B cell (primary cell): ENCODE measurements around the gene AFF1. TPM values are rescaled to one million over a fixed set of nuclear protein-coding genes. Genes with fewer than 3 reads are reported as not detected.

Experiments
- ATAC-seq: fragments of 200-7000 bp; cut with Tn5 transposase; one replicate; pipeline ENCODE4 v1.10.0; 2021; ENCODE audit warnings: low read depth, mild to moderate bottlenecking, moderate number of reproducible peaks, moderate library complexity
- CTCF ChIA-PET: fragments of 350-600 bp; sonication (Branson Sonifier 250); formaldehyde crosslinking; loops from one replicate; lab custom pipeline; 2021; ENCODE audit warnings: antibody characterized with exemption, inconsistent platforms; lab: Charles Lee
- POLR2A ChIA-PET: fragments of 350-600 bp; sonication (Branson Sonifier 250); formaldehyde crosslinking; loops from one replicate; lab custom pipeline; 2021; ENCODE audit warnings: antibody characterized with exemption; lab: Charles Lee
- DNase-seq: peaks from one replicate; pipeline ENCODE4 v3.0.0; 2013
- H2AFZ ChIP-seq: 2 replicates; pipeline ENCODE4 v1.6.1; 2012; ENCODE audit warnings: mild to moderate bottlenecking, low read depth, low read length; ENCODE audit not compliant: insufficient read depth, poor library complexity, severe bottlenecking
- H3K27ac ChIP-seq, 2 donors: 1 replicate in 1 of 2; 2 replicates in 1 of 2; pipeline ENCODE4 v1.5.1; 2012 to 2013; ENCODE audit warnings: low read length in 2 of 2, mild to moderate bottlenecking in 2 of 2, moderate library complexity in 1 of 2
- H3K27me3 ChIP-seq, 4 experiments: fragments of 200-600 bp in 1 of 4; sonication (generic) in 1 of 4; replicated peaks in 1 of 4; 1 replicate in 2 of 4; 2 replicates in 2 of 4; pipeline versions ENCODE4 v1.6.1 to v1.7.0; 2013 to 2016; ENCODE audit warnings: low read length in 3 of 4, mild to moderate bottlenecking in 2 of 4, mixed read lengths in 1 of 4, moderate library complexity in 1 of 4; ENCODE audit not compliant: insufficient read depth in 4 of 4, control insufficient read depth in 3 of 4; ENCODE audit errors: control extremely low read depth in 1 of 4
- H3K36me3 ChIP-seq, 2 experiments: replicated peaks in 1 of 2; 1 replicate in 1 of 2; 2 replicates in 1 of 2; pipeline versions ENCODE4 v1.6.1 to v1.7.1; 2013; ENCODE audit warnings: low read length in 1 of 2; ENCODE audit not compliant: insufficient read depth in 2 of 2, control insufficient read depth in 1 of 2; ENCODE audit errors: control extremely low read depth in 1 of 2, extremely low read depth in 1 of 2
- H3K4me1 ChIP-seq, 2 donors: fragments of 200-600 bp in 1 of 2; sonication (generic) in 1 of 2; 1 replicate in 1 of 2; 2 replicates in 1 of 2; pipeline versions ENCODE4 v1.5.1 to v1.6.1; 2013 to 2017; ENCODE audit warnings: low read length in 2 of 2; ENCODE audit not compliant: control insufficient read depth in 2 of 2, insufficient read depth in 2 of 2
- H3K4me2 ChIP-seq: replicated peaks from 2 replicates; pipeline ENCODE3; 2012; ENCODE audit warnings: mild to moderate bottlenecking, low read depth, low read length; ENCODE audit not compliant: poor library complexity, severe bottlenecking
- H3K4me3 ChIP-seq, 5 experiments: fragments of 200-600 bp in 1 of 5; sonication (generic) in 1 of 5; 1 replicate in 3 of 5; 2 replicates in 2 of 5; pipeline versions ENCODE4 v1.5.1 to v1.7.0; 2011 to 2016; ENCODE audit warnings: low read length in 4 of 5, mild to moderate bottlenecking in 4 of 5, low read depth in 2 of 5, control low read depth in 1 of 5, moderate library complexity in 1 of 5; ENCODE audit not compliant: insufficient read depth in 1 of 5; ENCODE audit errors: control extremely low read depth in 1 of 5, extremely low read depth in 1 of 5
- H3K79me2 ChIP-seq: fragments of 200-600 bp; sonication (generic); one replicate; pipeline ENCODE4 v1.6.0; 2016; ENCODE audit warnings: low read length; ENCODE audit not compliant: control insufficient read depth, insufficient read depth
- H3K9ac ChIP-seq: fragments of 200-600 bp; sonication (generic); 2 replicates; pipeline ENCODE4 v1.6.1; 2017; ENCODE audit warnings: mild to moderate bottlenecking, low read length, moderate library complexity
- H3K9me3 ChIP-seq, 3 donors: one replicate each; pipeline versions ENCODE4 v1.6.1 to v1.7.1; 2013; ENCODE audit warnings: low read length in 2 of 3; ENCODE audit not compliant: control insufficient read depth in 2 of 3, insufficient read depth in 1 of 3; ENCODE audit errors: control extremely low read depth in 1 of 3
- H4K20me1 ChIP-seq: 2 replicates; pipeline ENCODE4 v1.6.0; 2012; ENCODE audit warnings: mild to moderate bottlenecking, low read length; ENCODE audit not compliant: insufficient read depth, control insufficient read depth, poor library complexity, severe bottlenecking
- H3K27ac Mint-ChIP-seq: one replicate; pipeline ENCODE4 v1.8.0; 2021; ENCODE audit warnings: mixed read lengths
- H3K27me3 Mint-ChIP-seq: one replicate; pipeline ENCODE4 v1.8.0; 2021; ENCODE audit warnings: mixed read lengths
- H3K4me1 Mint-ChIP-seq: one replicate; pipeline ENCODE4 v1.8.0; 2021; ENCODE audit warnings: mixed read lengths
- H3K4me3 Mint-ChIP-seq: one replicate; pipeline ENCODE4 v1.8.0; 2021; ENCODE audit warnings: mixed read lengths
- H3K9me3 Mint-ChIP-seq: one replicate; pipeline ENCODE4 v1.8.0; 2022; ENCODE audit warnings: mixed read lengths; ENCODE audit not compliant: insufficient read depth
- CTCF ChIP-seq: fragments of 200-600 bp; IDR thresholded peaks from one replicate; pipeline ENCODE4 v1.8.0; 2022; ENCODE audit warnings: antibody characterized with exemption, mild to moderate bottlenecking
- EZH2 ChIP-seq: IDR thresholded peaks from 2 replicates; pipeline ENCODE4 v1.6.1; 2012; ENCODE audit warnings: borderline replicate concordance, low read depth, mild to moderate bottlenecking, moderate library complexity, low read length; ENCODE audit not compliant: insufficient read depth, poor library complexity, severe bottlenecking
- WGBS: methylation state at CpG from one replicate; pipeline ENCODE4 v1.1.5; 2013; ENCODE audit warnings: missing lambda C conversion rate; ENCODE audit not compliant: insufficient coverage; 5-methylcytosine and 5-hydroxymethylcytosine counted together
- intact Hi-C: fragments of 100-400 bp; cut with micrococcal nuclease; formaldehyde crosslinking; loops from one replicate; pipeline ENCODE4 v1.10.0; 2022
- polyA plus RNA-seq: library from polyadenylated mRNA; depleted of rRNA; stranded (reverse); fragments of >200 nt; gene quantifications from 2 replicates; pipeline ENCODE4 v1.2.3, GENCODE V29; 2012
- total RNA-seq, 2 donors: library from RNA; stranded (reverse); fragments of 120-200 nt in 1 of 2; gene quantifications; 1 replicate in 1 of 2; 2 replicates in 1 of 2; pipeline versions ENCODE4 v1.2.3 to v1.2.4, GENCODE V29; 2013 to 2022

Gene AFF1
- total and polyA plus RNA-seq, 2 donors (not counting 1 experiment from before 2014, with no cell fraction given) = 15.3 to 135 TPM

GRCh38 chr4:87058356-87059073 lies 123.7 kb downstream of the AFF1 start:
- Mint-ChIP-seq H3K27me3 (no peaks in the 10 kb centered on the region), H3K9me3 (no peaks in the 10 kb centered on the region), H3K4me3 (no peak overlapping the region), H3K4me1 (peaks cover 49% of the 10 kb centered on the region), H3K27ac (no peak overlapping the region)
- DNase-seq (no peak), ATAC-seq (no peak)
- Histone ChIP-seq H3K27me3 (no peaks in the 10 kb centered on the region), H3K9ac (no peak overlapping the region), H4K20me1 (peaks cover 44% of the 10 kb centered on the region), H3K4me2 (no peak overlapping the region), H3K9me3 (no peaks in the 10 kb centered on the region), H3K36me3 (peaks cover 4 to 9% of the 10 kb centered on the region in 2 experiments), H3K4me1 (peaks cover 18 to 22% of the 10 kb centered on the region in 2 donors), H3K4me3 (no peak overlapping the region), H3K79me2 (peaks cover 86% of the 10 kb centered on the region), H2AFZ (no peak overlapping the region), H3K27ac (no peak overlapping the region)
- POLR2A ChIA-PET = no interaction called here
- intact Hi-C loops = no loop called here
- 67% methylated on average over 6 of the region's 7 CpGs for WGBS
- CTCF ChIA-PET = interaction anchor here (0.6 to 1.4 kb wide), 3 partner anchors 14 to 135 kb away, joined by 4 read pairs; no protein-coding TSS in a partner anchor
- TF ChIP-seq CTCF (no peak), EZH2 (no peak)

GRCh38 chr4:87060957-87061356 lies 126.1 kb downstream of the AFF1 start:
- DNase-seq (no peak), ATAC-seq (no peak)
- no peak overlapping the region for H2AFZ ChIP-seq
- no peak overlapping the region for H3K4me2 ChIP-seq
- no peak for TF ChIP-seq EZH2
- TF ChIP-seq CTCF = no peak
- ChIA-PET CTCF (no interaction called here), POLR2A (no interaction called here)
- peaks cover 5 to 9% of the 10 kb centered on the region in 2 experiments for H3K36me3 ChIP-seq
- H3K4me1 Mint-ChIP-seq = peaks cover 29% of the 10 kb centered on the region
- intact Hi-C loops = no loop called here
- 100% methylated on average over 2 of the region's 5 CpGs for WGBS
- peaks cover 85% of the 10 kb centered on the region for H3K79me2 ChIP-seq
- H3K27ac Mint-ChIP-seq = no peak overlapping the region
- no peak overlapping the region for H3K4me3 ChIP-seq
- no peak overlapping the region for H3K9ac ChIP-seq
- H3K9me3 Mint-ChIP-seq = no peaks in the 10 kb centered on the region
- no peaks in the 10 kb centered on the region for H3K27me3 Mint-ChIP-seq
- peaks cover 0 to 3% of the 10 kb centered on the region in 2 donors for H3K4me1 ChIP-seq
- no peaks in the 10 kb centered on the region for H3K27me3 ChIP-seq
- no peak overlapping the region for H3K27ac ChIP-seq
- H4K20me1 ChIP-seq = peaks cover 45% of the 10 kb centered on the region
- H3K9me3 ChIP-seq = no peaks in the 10 kb centered on the region
- H3K4me3 Mint-ChIP-seq = no peak overlapping the region
